SU-DHL-6 (cell line): Measurements from ENCODE around the gene POLR2A.
"Not testable (repeated sequence)": the region's sequence is repeated elsewhere in the genome, so short reads cannot be mapped to it uniquely, and the experiment has no call there.

Experiments
- H2AFZ ChIP-seq: fragments of 200-600 bp; sonication (generic); 2 replicates; pipeline ENCODE4 v1.6.1; 2014; ENCODE audit warnings: low read depth, mild to moderate bottlenecking, moderate library complexity, mixed read lengths, antibody characterized with exemption, low read length; ENCODE audit not compliant: severe bottlenecking
- H3F3A ChIP-seq: fragments of 200-600 bp; shearing (Covaris generic); 2 replicates; pipeline ENCODE4 v1.6.0; 2016; ENCODE audit warnings: antibody characterized with exemption, mild to moderate bottlenecking; ENCODE audit not compliant: insufficient read depth
- H3K27ac ChIP-seq: fragments of 200-600 bp; sonication (generic); 2 replicates; pipeline ENCODE4 v1.5.1; 2016; ENCODE audit warnings: low read depth, mild to moderate bottlenecking, low read length, moderate library complexity, mixed read lengths
- H3K27me3 ChIP-seq: fragments of 200-600 bp; sonication (generic), shearing (Covaris generic); 2 replicates; pipeline ENCODE4 v1.6.0; 2014; ENCODE audit warnings: mild to moderate bottlenecking, low read length
- H3K36me3 ChIP-seq: fragments of 200-600 bp; sonication (generic); 2 replicates; pipeline ENCODE4 v1.6.1; 2014; ENCODE audit warnings: mild to moderate bottlenecking, low read length, mixed read lengths
- H3K4me2 ChIP-seq: fragments of 300-600, 200-600 bp; shearing (Covaris generic), sonication (generic); 2 replicates; pipeline ENCODE4 v1.6.0; 2014; ENCODE audit warnings: low read length, low read depth, mild to moderate bottlenecking; ENCODE audit not compliant: poor library complexity, severe bottlenecking
- H3K4me3 ChIP-seq: fragments of 200-600 bp; sonication (generic); 2 replicates; pipeline ENCODE4 v1.5.1; 2014; ENCODE audit warnings: antibody characterized with exemption, low read length, mild to moderate bottlenecking, mixed read lengths; ENCODE audit not compliant: insufficient read depth, poor library complexity, severe bottlenecking
- H3K79me2 ChIP-seq: fragments of 200-600 bp; sonication (generic); 2 replicates; pipeline ENCODE4 v1.6.1; 2014; ENCODE audit warnings: mild to moderate bottlenecking, low read length, moderate library complexity; ENCODE audit not compliant: insufficient read depth
- H3K9ac ChIP-seq: fragments of 200-600 bp; sonication (generic); 2 replicates; pipeline ENCODE4 v1.7.0; 2014; ENCODE audit warnings: mild to moderate bottlenecking, low read length
- H3K9me2 ChIP-seq: fragments of 200-600 bp; sonication (generic); replicated peaks from 2 replicates; pipeline ENCODE4 v1.6.1; 2014; ENCODE audit warnings: low read length; ENCODE audit not compliant: insufficient read depth
- H3K9me3 ChIP-seq: fragments of 200-600 bp; sonication (generic); 2 replicates; pipeline ENCODE4 v1.6.1; 2014; ENCODE audit warnings: low read length, mixed read lengths; ENCODE audit not compliant: insufficient read depth
- H4K20me1 ChIP-seq: fragments of 200-600 bp; sonication (generic); 2 replicates; pipeline ENCODE4 v1.6.1; 2014; ENCODE audit warnings: low read depth, mild to moderate bottlenecking, antibody characterized with exemption, low read length, moderate library complexity, mixed read lengths
- EZH2phosphoT487 ChIP-seq: fragments of 200-600 bp; sonication (generic), shearing (Covaris generic); conservative IDR thresholded peaks from 2 replicates; pipeline ENCODE4 v1.6.1; 2018; ENCODE audit warnings: mild to moderate bottlenecking, antibody characterized with exemption, low read length, moderate library complexity, mixed read lengths
- TF ChIP-seq, protein P1 (sequence below): fragments of 200-600 bp; sonication (generic); IDR thresholded peaks from one replicate; pipeline ENCODE4 v1.5.1; 2017; ENCODE audit warnings: antibody characterized with exemption, mild to moderate bottlenecking, low read length, moderate library complexity; ENCODE audit not compliant: insufficient read depth, poor library complexity, severe bottlenecking

Gene POLR2A

DNA sequence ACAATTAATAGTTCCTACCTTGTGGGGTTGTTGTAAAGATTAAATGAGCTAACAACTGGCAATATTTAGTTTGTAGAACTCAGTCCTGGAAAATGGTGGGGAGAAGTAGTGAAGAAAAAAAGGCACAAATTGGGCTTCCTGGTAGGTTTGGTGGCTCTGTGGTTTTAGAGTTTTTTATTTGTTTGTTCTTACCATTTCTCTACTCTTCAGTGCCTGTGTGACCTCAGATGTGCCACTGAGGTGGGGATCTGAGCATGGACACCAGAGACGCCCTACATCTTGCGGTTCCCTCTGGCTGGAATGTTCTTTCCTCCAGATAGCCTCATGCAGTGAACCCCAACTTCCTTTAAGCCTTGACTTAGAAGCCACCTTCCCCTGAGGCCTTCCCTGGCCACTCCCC lies 12.4 kb upstream of the POLR2A start:
- H3K79me2 ChIP-seq = no peaks in the 10 kb centered on the region
- no peaks in the 10 kb centered on the region for H3K9me2 ChIP-seq
- no peaks in the 10 kb centered on the region for H3K27me3 ChIP-seq
- H3K9ac ChIP-seq = no peak overlapping the region
- H3K4me3 ChIP-seq = no peak overlapping the region
- no peaks in the 10 kb centered on the region for H3K9me3 ChIP-seq
- TF ChIP-seq, protein P1, sequence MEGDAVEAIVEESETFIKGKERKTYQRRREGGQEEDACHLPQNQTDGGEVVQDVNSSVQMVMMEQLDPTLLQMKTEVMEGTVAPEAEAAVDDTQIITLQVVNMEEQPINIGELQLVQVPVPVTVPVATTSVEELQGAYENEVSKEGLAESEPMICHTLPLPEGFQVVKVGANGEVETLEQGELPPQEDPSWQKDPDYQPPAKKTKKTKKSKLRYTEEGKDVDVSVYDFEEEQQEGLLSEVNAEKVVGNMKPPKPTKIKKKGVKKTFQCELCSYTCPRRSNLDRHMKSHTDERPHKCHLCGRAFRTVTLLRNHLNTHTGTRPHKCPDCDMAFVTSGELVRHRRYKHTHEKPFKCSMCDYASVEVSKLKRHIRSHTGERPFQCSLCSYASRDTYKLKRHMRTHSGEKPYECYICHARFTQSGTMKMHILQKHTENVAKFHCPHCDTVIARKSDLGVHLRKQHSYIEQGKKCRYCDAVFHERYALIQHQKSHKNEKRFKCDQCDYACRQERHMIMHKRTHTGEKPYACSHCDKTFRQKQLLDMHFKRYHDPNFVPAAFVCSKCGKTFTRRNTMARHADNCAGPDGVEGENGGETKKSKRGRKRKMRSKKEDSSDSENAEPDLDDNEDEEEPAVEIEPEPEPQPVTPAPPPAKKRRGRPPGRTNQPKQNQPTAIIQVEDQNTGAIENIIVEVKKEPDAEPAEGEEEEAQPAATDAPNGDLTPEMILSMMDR = no peak
- no peak for TF ChIP-seq EZH2phosphoT487
- no peaks in the 10 kb centered on the region for H3K36me3 ChIP-seq
- H4K20me1 ChIP-seq = no peaks in the 10 kb centered on the region
- no peak overlapping the region for H2AFZ ChIP-seq
- H3F3A ChIP-seq = no peaks in the 10 kb centered on the region
- H3K4me2 ChIP-seq = no peak overlapping the region
- no peak overlapping the region for H3K27ac ChIP-seq

DNA sequence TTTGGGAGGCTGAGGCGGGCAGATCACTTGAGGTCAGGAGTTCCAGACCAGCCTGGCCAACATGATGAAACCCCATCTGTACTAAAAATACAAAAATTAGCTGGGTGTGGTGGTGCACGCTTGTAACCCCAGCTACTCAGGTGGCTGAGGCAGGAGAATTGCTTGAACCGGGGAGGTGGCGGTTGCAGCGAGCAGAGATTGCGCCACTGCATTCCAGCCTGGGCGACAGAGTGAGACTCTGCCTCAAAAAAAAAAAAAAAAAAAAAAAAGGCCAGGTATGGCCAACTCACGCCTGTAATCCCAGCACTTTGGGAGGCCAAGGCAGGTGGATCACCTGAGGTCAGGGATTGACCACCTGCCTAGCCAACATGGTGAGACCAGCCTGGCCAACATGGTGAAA lies 9.4 kb upstream of the POLR2A start:
- H3K4me2 ChIP-seq, H3F3A ChIP-seq, H3K79me2 ChIP-seq, H3K9me3 ChIP-seq, H3K9ac ChIP-seq, H3K4me3 ChIP-seq, H3K36me3 ChIP-seq, H2AFZ ChIP-seq, H3K27me3 ChIP-seq, H3K27ac ChIP-seq, H4K20me1 ChIP-seq, H3K9me2 ChIP-seq: not testable (repeated sequence)

DNA sequence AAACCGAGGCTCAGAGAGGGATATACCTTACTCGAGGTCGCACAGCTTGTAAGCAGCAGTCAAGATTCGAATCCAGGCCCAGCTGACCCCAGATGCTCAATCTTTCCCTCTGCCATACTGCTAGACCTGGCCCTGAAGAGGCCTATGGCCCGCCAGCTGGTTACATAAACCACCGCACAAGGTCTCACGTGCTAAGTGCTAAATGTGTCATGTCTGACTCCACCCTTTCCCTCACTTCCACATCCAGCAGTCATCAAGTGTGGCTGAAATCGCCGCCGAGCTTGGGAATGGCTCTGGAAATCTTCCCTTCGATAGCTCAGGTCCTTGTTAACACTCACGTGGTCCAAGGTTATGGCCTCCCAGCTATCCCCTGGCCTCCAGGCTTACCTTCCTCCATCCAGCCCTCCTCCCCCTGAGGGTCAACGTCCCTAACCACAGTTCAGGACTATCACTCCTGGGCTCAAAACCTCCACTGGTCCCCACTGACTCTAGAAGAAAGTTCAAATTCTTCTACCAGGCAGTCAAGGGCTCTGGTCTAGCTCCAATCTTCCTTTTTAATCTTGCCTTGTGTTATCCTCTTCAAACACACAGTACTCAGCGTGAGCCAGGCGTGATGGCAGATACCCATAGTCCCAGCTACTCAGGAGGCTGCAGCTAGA lies 8.3 kb upstream of the POLR2A start:
- no peaks in the 10 kb centered on the region for H3F3A ChIP-seq
- no peaks in the 10 kb centered on the region for H3K9me2 ChIP-seq
- no peak overlapping the region for H3K4me2 ChIP-seq
- no peak overlapping the region for H3K27ac ChIP-seq
- H3K4me3 ChIP-seq = no peak overlapping the region
- no peaks in the 10 kb centered on the region for H3K9me3 ChIP-seq
- H3K9ac ChIP-seq = no peak overlapping the region
- no peaks in the 10 kb centered on the region for H3K79me2 ChIP-seq
- TF ChIP-seq, protein P1 = no peak
- H4K20me1 ChIP-seq = no peaks in the 10 kb centered on the region
- H3K27me3 ChIP-seq = no peaks in the 10 kb centered on the region
- H2AFZ ChIP-seq = no peak overlapping the region
- no peaks in the 10 kb centered on the region for H3K36me3 ChIP-seq

DNA sequence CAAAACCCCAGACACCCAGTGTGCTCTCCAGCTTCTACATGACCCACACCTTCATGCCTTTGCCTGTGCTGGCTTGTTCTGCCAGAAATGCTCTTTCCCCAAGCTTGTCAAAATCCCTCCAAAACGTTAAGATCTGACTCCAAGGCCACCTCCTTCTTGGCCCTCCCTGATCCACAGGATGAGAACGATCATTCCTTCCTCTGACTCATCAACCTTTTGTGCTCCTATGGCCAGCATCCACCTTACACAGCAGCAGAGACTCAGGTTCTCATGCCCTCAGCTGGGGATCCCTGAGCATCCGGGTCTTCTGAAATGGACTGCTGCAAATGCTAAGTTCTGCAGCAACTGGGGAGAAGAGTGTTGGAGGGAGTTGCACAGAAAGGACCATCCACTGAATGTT lies 7.7 kb upstream of the POLR2A start:
- TF ChIP-seq EZH2phosphoT487 = no peak
- TF ChIP-seq, protein P1 = no peak
- no peaks in the 10 kb centered on the region for H3K9me3 ChIP-seq
- no peak overlapping the region for H2AFZ ChIP-seq
- no peaks in the 10 kb centered on the region for H4K20me1 ChIP-seq
- no peak overlapping the region for H3K4me3 ChIP-seq
- H3K4me2 ChIP-seq = no peak overlapping the region
- no peaks in the 10 kb centered on the region for H3K79me2 ChIP-seq
- H3K36me3 ChIP-seq = no peaks in the 10 kb centered on the region
- H3K9ac ChIP-seq = no peak overlapping the region
- no peak overlapping the region for H3K27ac ChIP-seq
- H3F3A ChIP-seq = no peaks in the 10 kb centered on the region
- H3K9me2 ChIP-seq = no peaks in the 10 kb centered on the region
- no peaks in the 10 kb centered on the region for H3K27me3 ChIP-seq
